PFSK-1 (cell line): ENCODE results near the gene ATP8A1.

Experiments
- FOXP2 ChIP-seq: optimal IDR thresholded peaks from 2 replicates; pipeline ENCODE3; 2011; ENCODE audit warnings: borderline replicate concordance, control low read depth, inconsistent platforms; ENCODE audit not compliant: insufficient read depth; ENCODE audit errors: extremely low read length, extremely low read depth
- POLR2AphosphoS5 ChIP-seq: IDR thresholded peaks from 2 replicates; pipeline ENCODE4 v1.6.1; 2012; ENCODE audit warnings: low read depth, mild to moderate bottlenecking, control low read depth, low read length, moderate library complexity
- REST ChIP-seq, 2 experiments: IDR thresholded peaks; 2 replicates each; pipeline versions ENCODE4 v1.6.1 to v1.8.0; 2011 to 2012; ENCODE audit warnings: low read depth in 2 of 2, low read length in 2 of 2, control low read depth in 1 of 2, inconsistent platforms in 1 of 2, mild to moderate bottlenecking in 1 of 2, moderate library complexity in 1 of 2; ENCODE audit not compliant: insufficient read depth in 1 of 2
- SIN3A ChIP-seq: IDR thresholded peaks from 2 replicates; pipeline ENCODE4 v1.6.1; 2012; ENCODE audit warnings: mild to moderate bottlenecking, low read length, moderate library complexity, borderline replicate concordance; ENCODE audit not compliant: insufficient read depth
- TAF1 ChIP-seq: IDR thresholded peaks from 2 replicates; pipeline ENCODE4 v1.6.1; 2012; ENCODE audit warnings: low read length, control low read depth, borderline replicate concordance; ENCODE audit not compliant: insufficient read depth

The ATP8A1 gene

GRCh38 chr4:42643685-42644084 is 13.2 kb downstream of the ATP8A1 start:
- TF ChIP-seq FOXP2 (no peak), TAF1 (no peak), REST (IDR thresholded peaks at IDR 0.05; ENCODE audit: insufficient read depth in 1 of 2, low read depth in 2 of 2, low read length in 2 of 2) (no peak), SIN3A (no peak), POLR2AphosphoS5 (no peak)

- TF ChIP-seq SIN3A (no peak), REST (IDR thresholded peaks at IDR 0.05; ENCODE audit: insufficient read depth in 1 of 2, low read depth in 2 of 2, low read length in 2 of 2) (no peak), TAF1 (no peak), FOXP2 (no peak), POLR2AphosphoS5 (no peak)
Observed at GRCh38 chr4:42642845-42643615, 13.9 kb downstream of the ATP8A1 start.

- TF ChIP-seq FOXP2 (no peak), SIN3A (no peak), TAF1 (no peak)
Observed at GRCh38 chr4:42642101-42642797, 14.7 kb downstream of the ATP8A1 start.

- no peak for TF ChIP-seq POLR2AphosphoS5
- TF ChIP-seq FOXP2, result no peak
- no peak for TF ChIP-seq SIN3A
- no peak for TF ChIP-seq REST (IDR thresholded peaks at IDR 0.05; ENCODE audit: insufficient read depth in 1 of 2, low read depth in 2 of 2, low read length in 2 of 2)
- TF ChIP-seq TAF1, result no peak
Observed at GRCh38 chr4:42641656-42642055, 15.2 kb downstream of the ATP8A1 start.

- TF ChIP-seq SIN3A, result no peak
- TF ChIP-seq TAF1, result no peak
- no peak for TF ChIP-seq POLR2AphosphoS5
- TF ChIP-seq FOXP2, result no peak
- no peak for TF ChIP-seq REST (IDR thresholded peaks at IDR 0.05; ENCODE audit: insufficient read depth in 1 of 2, low read depth in 2 of 2, low read length in 2 of 2)
Observed at GRCh38 chr4:42641161-42641560, 15.7 kb downstream of the ATP8A1 start.
